ENCODE measurements around the gene BPIFB6. TPM values are rescaled to one million over a fixed set of nuclear protein-coding genes. Genes with fewer than 3 reads are reported as not detected.

The BPIFB6 gene
- total RNA-seq, 1 experiment from 2014 or later: not detected

GRCh38 chr20:33046412-33046811 is 15.0 kb downstream of the BPIFB6 start:
- intact Hi-C loops (cut with micrococcal nuclease; ENCODE audit: unreplicated experiment): no loop called here
- Histone ChIP-seq H3K9me3 (ENCODE audit: insufficient read depth, low read depth) (peaks cover 9% of the 10 kb centered on the region; the same call in 1 of the 2 replicates), H3K4me3 (no peak overlapping the region), H3F3A (ENCODE audit: insufficient read depth, low read depth) (no peaks in the 10 kb centered on the region), H3K9me2 (ENCODE audit: insufficient read depth) (no peaks in the 10 kb centered on the region), H2AFZ (no peak overlapping the region), H4K20me1 (ENCODE audit: insufficient read depth) (no peaks in the 10 kb centered on the region), H3K27me3 (ENCODE audit: insufficient read depth, low read depth) (peaks cover 55% of the 10 kb centered on the region), H3K36me3 (ENCODE audit: low read depth) (no peaks in the 10 kb centered on the region), H3K79me2 (ENCODE audit: low read depth) (no peaks in the 10 kb centered on the region), H3K4me2 (no peak overlapping the region), H3K4me1 (replicated peaks; ENCODE audit: insufficient read depth) (no peaks in the 10 kb centered on the region), H3K27ac (no peak overlapping the region)
- POLR2A ChIA-PET (ENCODE audit: unreplicated experiment): no interaction called here
- no TSS peak for BruUV-seq (replicated peaks)
- DNase-seq: no peak
- CTCF ChIA-PET: no interaction called here
- no peak for TF ChIP-seq CTCF (conservative IDR thresholded peaks at IDR 0.05)
- no peak for TF ChIP-seq EZH2 (IDR thresholded peaks at IDR 0.05; ENCODE audit: low read depth)

GRCh38 chr20:33051333-33051732 is 19.9 kb downstream of the BPIFB6 start:
- no peak overlapping the region for H3K27ac ChIP-seq
- no peak for DNase-seq
- H3F3A ChIP-seq (ENCODE audit: insufficient read depth, low read depth): no peaks in the 10 kb centered on the region
- no peaks in the 10 kb centered on the region for H3K9me3 ChIP-seq (ENCODE audit: insufficient read depth, low read depth)
- no peak overlapping the region for H3K4me2 ChIP-seq
- H3K79me2 ChIP-seq (ENCODE audit: low read depth): no peaks in the 10 kb centered on the region
- H3K4me1 ChIP-seq (replicated peaks; ENCODE audit: insufficient read depth): no peaks in the 10 kb centered on the region
- BruUV-seq (replicated peaks): no TSS peak
- intact Hi-C loops (cut with micrococcal nuclease; ENCODE audit: unreplicated experiment): no loop called here
- no peaks in the 10 kb centered on the region for H3K9me2 ChIP-seq (ENCODE audit: insufficient read depth)
- CTCF ChIA-PET: no interaction called here
- H3K4me3 ChIP-seq: no peak overlapping the region
- H4K20me1 ChIP-seq (ENCODE audit: insufficient read depth): no peaks in the 10 kb centered on the region
- H3K27me3 ChIP-seq (ENCODE audit: insufficient read depth, low read depth): peaks cover 64% of the 10 kb centered on the region
- no peak overlapping the region for H2AFZ ChIP-seq
- no peaks in the 10 kb centered on the region for H3K36me3 ChIP-seq (ENCODE audit: low read depth)
- TF ChIP-seq EZH2 (IDR thresholded peaks at IDR 0.05; ENCODE audit: low read depth) (no peak), CTCF (conservative IDR thresholded peaks at IDR 0.05) (no peak)
- POLR2A ChIA-PET (ENCODE audit: unreplicated experiment): no interaction called here

GRCh38 chr20:33053291-33054106 is 22.1 kb downstream of the BPIFB6 start, which contains the start of gene BPIFB3:
TSS of gene BPIFB3 (plus strand) at chr20:33053903. CDS start at chr20:33055436, 1,533 bp downstream.
- CTCF ChIA-PET: no interaction called here
- DNase-seq: no peak
- H3K4me2 ChIP-seq: no peak within 1 kb of the TSS
- H3K36me3 ChIP-seq (ENCODE audit: low read depth): no peaks in the 10 kb centered on the region
- H2AFZ ChIP-seq: no peak within 1 kb of the TSS
- no peaks in the 10 kb centered on the region for H3K9me2 ChIP-seq (ENCODE audit: insufficient read depth)
- H3K79me2 ChIP-seq (ENCODE audit: low read depth): no peaks in the 10 kb centered on the region
- H3F3A ChIP-seq (ENCODE audit: insufficient read depth, low read depth): no peaks in the 10 kb centered on the region
- intact Hi-C loops (cut with micrococcal nuclease; ENCODE audit: unreplicated experiment): no loop called here
- H3K4me1 ChIP-seq (replicated peaks; ENCODE audit: insufficient read depth): no peaks in the 10 kb centered on the region
- no peaks in the 10 kb centered on the region for H3K9me3 ChIP-seq (ENCODE audit: insufficient read depth, low read depth)
- H3K27me3 ChIP-seq (ENCODE audit: insufficient read depth, low read depth): peaks cover 66% of the 10 kb centered on the region
- BruUV-seq (replicated peaks): no TSS peak
- TF ChIP-seq CTCF (conservative IDR thresholded peaks at IDR 0.05) (no peak), EZH2 (IDR thresholded peaks at IDR 0.05; ENCODE audit: low read depth) (no peak)
- no peak within 1 kb of the TSS for H3K27ac ChIP-seq
- POLR2A ChIA-PET (ENCODE audit: unreplicated experiment): no interaction called here
- no peaks in the 10 kb centered on the region for H4K20me1 ChIP-seq (ENCODE audit: insufficient read depth)
- no peak within 1 kb of the TSS for H3K4me3 ChIP-seq
